C4-2B (cell line): ENCODE data around the gene FRMPD2.

ENCODE experiments used
- ZFX ChIP-seq: fragments of 450-650 bp; IDR thresholded peaks from 2 replicates; pipeline ENCODE4 v1.6.1; 2017
- TF ChIP-seq, protein P1 (sequence below): fragments of 450-650 bp; conservative IDR thresholded peaks from 2 replicates; pipeline ENCODE4 v1.5.1; 2017; ENCODE audit warnings: mild to moderate bottlenecking

- TF ChIP-seq, protein P1, sequence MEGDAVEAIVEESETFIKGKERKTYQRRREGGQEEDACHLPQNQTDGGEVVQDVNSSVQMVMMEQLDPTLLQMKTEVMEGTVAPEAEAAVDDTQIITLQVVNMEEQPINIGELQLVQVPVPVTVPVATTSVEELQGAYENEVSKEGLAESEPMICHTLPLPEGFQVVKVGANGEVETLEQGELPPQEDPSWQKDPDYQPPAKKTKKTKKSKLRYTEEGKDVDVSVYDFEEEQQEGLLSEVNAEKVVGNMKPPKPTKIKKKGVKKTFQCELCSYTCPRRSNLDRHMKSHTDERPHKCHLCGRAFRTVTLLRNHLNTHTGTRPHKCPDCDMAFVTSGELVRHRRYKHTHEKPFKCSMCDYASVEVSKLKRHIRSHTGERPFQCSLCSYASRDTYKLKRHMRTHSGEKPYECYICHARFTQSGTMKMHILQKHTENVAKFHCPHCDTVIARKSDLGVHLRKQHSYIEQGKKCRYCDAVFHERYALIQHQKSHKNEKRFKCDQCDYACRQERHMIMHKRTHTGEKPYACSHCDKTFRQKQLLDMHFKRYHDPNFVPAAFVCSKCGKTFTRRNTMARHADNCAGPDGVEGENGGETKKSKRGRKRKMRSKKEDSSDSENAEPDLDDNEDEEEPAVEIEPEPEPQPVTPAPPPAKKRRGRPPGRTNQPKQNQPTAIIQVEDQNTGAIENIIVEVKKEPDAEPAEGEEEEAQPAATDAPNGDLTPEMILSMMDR = no peak
- no peak for TF ChIP-seq ZFX
These were observed 68.6 kb downstream of the FRMPD2 start for GRCh38 chr10:48205918-48206317.
